Measurements from ENCODE around the gene CRAMP1.

DNA sequence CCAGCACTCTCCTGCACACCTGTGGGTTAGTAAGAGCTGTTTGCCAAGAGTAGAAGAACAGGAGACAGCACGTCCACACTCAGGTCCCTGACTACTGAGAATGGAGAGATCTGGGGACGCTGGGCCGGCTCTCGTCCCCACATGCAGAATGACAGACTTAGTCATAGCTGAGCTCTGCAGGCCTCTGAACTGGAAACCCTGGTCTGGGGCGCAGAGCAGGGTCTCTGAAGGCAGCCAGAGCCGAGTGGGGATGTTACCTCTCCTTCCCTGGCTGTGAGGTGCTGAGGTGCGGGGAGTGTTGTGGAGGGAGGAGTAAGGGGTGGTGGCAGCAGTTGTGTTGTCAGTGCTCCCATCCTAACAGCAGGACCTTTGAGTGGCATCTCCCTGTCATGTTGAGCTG lies 58.7 kb downstream of the CRAMP1 start:
- TF ChIP-seq, protein P1, sequence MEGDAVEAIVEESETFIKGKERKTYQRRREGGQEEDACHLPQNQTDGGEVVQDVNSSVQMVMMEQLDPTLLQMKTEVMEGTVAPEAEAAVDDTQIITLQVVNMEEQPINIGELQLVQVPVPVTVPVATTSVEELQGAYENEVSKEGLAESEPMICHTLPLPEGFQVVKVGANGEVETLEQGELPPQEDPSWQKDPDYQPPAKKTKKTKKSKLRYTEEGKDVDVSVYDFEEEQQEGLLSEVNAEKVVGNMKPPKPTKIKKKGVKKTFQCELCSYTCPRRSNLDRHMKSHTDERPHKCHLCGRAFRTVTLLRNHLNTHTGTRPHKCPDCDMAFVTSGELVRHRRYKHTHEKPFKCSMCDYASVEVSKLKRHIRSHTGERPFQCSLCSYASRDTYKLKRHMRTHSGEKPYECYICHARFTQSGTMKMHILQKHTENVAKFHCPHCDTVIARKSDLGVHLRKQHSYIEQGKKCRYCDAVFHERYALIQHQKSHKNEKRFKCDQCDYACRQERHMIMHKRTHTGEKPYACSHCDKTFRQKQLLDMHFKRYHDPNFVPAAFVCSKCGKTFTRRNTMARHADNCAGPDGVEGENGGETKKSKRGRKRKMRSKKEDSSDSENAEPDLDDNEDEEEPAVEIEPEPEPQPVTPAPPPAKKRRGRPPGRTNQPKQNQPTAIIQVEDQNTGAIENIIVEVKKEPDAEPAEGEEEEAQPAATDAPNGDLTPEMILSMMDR (IDR thresholded peaks at IDR 0.05) = no peak
- TF ChIP-seq POLR2AphosphoS5 (IDR thresholded peaks at IDR 0.05) (no peak), POLR2A (IDR thresholded peaks at IDR 0.05) (no peak)
